ENCODE measurements around the gene RLN3. TPM values are rescaled to one million over a fixed set of nuclear protein-coding genes. Genes with fewer than 3 reads are reported as not detected.

Gene RLN3
- total RNA-seq, 3 donors from 2014 or later = not detected

DNA sequence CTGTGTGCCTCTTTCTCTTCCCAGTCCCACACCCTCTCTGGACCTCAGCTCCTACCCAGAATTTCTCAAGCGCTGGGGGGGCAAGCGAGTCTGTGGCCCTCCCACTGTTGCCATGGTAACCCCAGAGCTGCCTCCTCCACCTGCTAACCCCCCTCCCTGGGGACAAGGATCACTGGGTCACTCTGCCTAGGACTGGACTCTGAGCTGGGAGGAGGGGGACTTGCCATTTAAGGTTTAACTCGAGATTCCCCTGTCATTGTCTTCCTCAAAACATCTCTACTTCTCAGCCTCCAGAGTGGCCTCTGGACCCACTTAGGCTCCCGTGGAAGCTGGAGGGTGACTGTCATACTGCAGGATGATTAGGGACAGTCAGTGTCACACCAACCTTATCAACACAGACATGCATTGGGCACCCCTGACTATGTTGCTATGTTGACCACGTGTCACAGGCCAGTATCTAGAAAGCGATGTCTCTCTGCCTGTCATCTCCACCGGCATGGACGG lies 31.8 kb downstream of the RLN3 start:
- ATAC-seq (no peak), DNase-seq (no peak)
- H3K4me3 ChIP-seq = no peak overlapping the region
- TF ChIP-seq, protein P1, sequence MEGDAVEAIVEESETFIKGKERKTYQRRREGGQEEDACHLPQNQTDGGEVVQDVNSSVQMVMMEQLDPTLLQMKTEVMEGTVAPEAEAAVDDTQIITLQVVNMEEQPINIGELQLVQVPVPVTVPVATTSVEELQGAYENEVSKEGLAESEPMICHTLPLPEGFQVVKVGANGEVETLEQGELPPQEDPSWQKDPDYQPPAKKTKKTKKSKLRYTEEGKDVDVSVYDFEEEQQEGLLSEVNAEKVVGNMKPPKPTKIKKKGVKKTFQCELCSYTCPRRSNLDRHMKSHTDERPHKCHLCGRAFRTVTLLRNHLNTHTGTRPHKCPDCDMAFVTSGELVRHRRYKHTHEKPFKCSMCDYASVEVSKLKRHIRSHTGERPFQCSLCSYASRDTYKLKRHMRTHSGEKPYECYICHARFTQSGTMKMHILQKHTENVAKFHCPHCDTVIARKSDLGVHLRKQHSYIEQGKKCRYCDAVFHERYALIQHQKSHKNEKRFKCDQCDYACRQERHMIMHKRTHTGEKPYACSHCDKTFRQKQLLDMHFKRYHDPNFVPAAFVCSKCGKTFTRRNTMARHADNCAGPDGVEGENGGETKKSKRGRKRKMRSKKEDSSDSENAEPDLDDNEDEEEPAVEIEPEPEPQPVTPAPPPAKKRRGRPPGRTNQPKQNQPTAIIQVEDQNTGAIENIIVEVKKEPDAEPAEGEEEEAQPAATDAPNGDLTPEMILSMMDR (IDR thresholded peaks at IDR 0.05) = no peak
- H3K36me3 ChIP-seq (ENCODE audit: low read depth) = no peaks in the 10 kb centered on the region
- intact Hi-C loops (cut with DNase I, micrococcal nuclease) = no loop called here
- H3K9me3 ChIP-seq = no peaks in the 10 kb centered on the region
- H3K4me1 ChIP-seq (ENCODE audit: low read depth) = peaks cover 11% of the 10 kb centered on the region

DNA sequence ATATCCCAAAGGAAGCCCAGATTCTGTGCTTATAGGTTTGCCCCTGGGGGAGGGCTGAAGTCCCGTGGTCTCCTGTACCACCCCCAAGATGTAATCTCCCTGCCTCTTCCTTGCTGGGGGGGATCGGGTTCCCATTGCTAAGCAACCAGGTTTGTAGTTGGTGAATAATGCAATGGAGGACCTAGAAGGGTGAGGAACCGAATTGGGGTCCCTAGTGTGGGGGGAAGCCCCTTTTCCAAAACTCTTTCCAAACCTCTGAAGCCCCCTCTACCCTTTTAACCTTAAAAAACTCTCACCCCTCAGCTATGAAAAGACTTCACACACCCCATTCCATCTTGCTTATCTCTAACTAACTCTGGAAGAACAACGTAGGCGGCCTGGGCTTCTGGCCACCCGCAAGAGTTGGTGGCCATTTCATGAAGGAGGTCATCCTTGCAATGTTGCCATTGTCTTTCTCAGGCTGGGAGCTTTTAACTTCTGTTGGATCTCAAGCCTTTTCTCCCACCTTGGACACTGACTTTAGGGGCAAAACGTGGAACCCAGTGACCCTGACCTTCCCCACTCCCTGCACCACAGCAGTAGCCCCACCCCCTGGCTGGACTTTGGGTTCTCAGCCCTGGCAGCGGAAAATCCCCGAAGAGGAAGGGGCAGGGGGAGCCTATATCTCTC lies 33.3 kb downstream of the RLN3 start:
- DNase-seq = no peak
- Histone ChIP-seq H3K36me3 (ENCODE audit: low read depth) (no peaks in the 10 kb centered on the region), H3K4me3 (no peak overlapping the region), H3K4me1 (ENCODE audit: low read depth) (peaks cover 11% of the 10 kb centered on the region), H3K9me3 (no peaks in the 10 kb centered on the region)
- TF ChIP-seq, protein P1 (IDR thresholded peaks at IDR 0.05) = no peak
- ATAC-seq = peak; percentile 34
- intact Hi-C loops (cut with DNase I, micrococcal nuclease) = no loop called here

DNA sequence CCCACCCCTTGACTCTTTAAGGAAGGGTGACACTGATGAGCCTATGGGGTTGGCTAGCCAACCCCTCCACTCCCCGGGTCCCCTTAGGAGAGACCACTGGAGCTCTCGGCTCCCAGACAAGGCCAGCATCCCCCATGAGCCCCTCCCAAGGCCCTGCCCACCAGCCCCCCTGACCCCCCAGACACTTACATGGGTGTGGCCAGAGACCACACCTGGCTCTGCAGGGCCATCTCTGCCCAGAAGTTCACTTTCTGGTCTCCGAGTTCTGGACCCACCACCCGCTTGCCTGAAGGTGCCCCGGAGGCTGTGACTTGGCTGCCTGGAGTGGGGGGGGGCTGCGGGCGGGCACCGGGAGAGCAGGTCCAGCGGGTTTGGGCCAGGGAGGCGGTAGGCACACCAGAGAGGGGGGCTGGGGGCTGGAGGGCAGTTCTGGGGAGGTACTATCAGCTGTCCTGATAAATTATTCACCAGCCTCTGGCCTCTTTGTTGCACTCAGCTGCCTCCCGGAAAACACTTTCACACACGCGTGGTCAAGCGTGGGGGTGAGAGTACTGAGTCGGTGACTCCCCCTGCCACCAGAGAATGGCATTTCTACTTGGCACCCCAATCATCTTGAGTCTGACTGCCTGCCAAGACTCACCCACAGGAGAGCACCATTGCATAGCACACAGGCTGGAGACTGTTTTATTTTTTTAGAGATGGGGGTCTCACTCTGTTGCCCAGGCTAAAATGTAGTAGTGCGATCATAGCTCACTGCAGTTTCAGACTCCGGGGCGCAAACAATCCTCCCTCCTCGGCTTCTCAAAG lies 34.0 kb downstream of the RLN3 start, which contains the start of gene PALM3:
PALM3 (minus strand) TSS at position 326 of the 807 bp plus-strand sequence; CDS start at position 230, 96 bp downstream.
- Histone ChIP-seq H3K4me1 (ENCODE audit: low read depth) (peaks cover 11% of the 10 kb centered on the region), H3K36me3 (ENCODE audit: low read depth) (no peaks in the 10 kb centered on the region), H3K4me3 (no peak within 1 kb of the TSS), H3K9me3 (no peaks in the 10 kb centered on the region)
- DNase-seq = peak in 1 of 3 donors; percentile 57
- intact Hi-C loops (cut with DNase I, micrococcal nuclease) = no loop called here
- TF ChIP-seq, protein P1 (IDR thresholded peaks at IDR 0.05) = no peak
- peak; percentile 47 for ATAC-seq

DNA sequence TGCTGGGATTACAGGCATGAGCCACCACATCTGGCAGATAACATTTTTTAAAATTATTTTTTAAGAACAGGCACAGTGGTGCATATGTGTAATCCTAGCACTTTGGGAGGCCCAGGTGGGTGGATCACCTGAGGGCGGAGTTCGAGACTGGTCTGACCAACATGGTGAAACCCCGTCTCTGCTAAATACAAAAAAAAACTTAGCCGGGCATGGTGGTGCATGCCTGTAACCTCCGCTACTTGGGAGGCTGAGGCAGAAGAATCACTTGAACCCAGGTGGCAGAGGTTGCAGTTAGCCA lies 34.6 kb downstream of the RLN3 start:
- Histone ChIP-seq H3K4me3 (no peak overlapping the region), H3K9me3 (no peaks in the 10 kb centered on the region), H3K4me1 (ENCODE audit: low read depth) (peaks cover 11% of the 10 kb centered on the region), H3K36me3 (ENCODE audit: low read depth) (no peaks in the 10 kb centered on the region)
- TF ChIP-seq, protein P1 (IDR thresholded peaks at IDR 0.05) = no peak
- intact Hi-C loops (cut with DNase I, micrococcal nuclease) = no loop called here
- DNase-seq (no peak), ATAC-seq (no peak)

DNA sequence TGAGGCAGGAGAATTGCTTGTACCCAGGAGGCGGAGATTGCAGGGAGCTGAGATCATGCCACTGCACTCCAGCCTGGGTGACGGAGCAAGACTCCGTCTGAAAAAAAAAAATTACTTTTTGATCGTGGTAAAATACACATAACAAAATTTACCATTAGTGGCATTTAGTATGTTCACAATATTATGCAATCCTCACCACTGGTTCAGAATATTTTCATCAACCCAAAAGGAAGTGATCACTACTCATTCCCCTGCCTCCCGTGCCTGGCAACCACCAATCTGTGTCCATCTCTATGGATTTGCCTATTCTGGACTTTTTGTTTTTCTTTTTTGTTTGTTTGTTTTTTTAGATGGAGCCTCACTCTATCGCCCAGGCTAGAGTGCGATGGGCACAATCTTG lies 35.2 kb downstream of the RLN3 start:
- Histone ChIP-seq H3K4me1 (ENCODE audit: low read depth) (peaks cover 6% of the 10 kb centered on the region), H3K4me3 (no peak overlapping the region), H3K9me3 (no peaks in the 10 kb centered on the region), H3K36me3 (ENCODE audit: low read depth) (no peaks in the 10 kb centered on the region)
- ATAC-seq (no peak), DNase-seq (no peak)
- TF ChIP-seq, protein P1 (IDR thresholded peaks at IDR 0.05) = no peak
- intact Hi-C loops (cut with DNase I, micrococcal nuclease) = no loop called here

Measured in mucosa of descending colon (tissue), 3 donors.